Neural progenitor cell (in vitro differentiated cells): ENCODE measurements around the gene CAST.

Experiments
- EZH2 ChIP-seq: fragments of 200-600 bp; sonication (generic); IDR thresholded peaks from 2 replicates; pipeline ENCODE4 v1.6.1; 2017; ENCODE audit warnings: antibody characterized with exemption, mild to moderate bottlenecking, moderate library complexity
- TF ChIP-seq, protein P1 (sequence below): fragments of 200-600 bp; sonication (generic); IDR thresholded peaks from 2 replicates; pipeline ENCODE4 v1.5.1; 2017; ENCODE audit warnings: antibody characterized with exemption, mild to moderate bottlenecking

DNA sequence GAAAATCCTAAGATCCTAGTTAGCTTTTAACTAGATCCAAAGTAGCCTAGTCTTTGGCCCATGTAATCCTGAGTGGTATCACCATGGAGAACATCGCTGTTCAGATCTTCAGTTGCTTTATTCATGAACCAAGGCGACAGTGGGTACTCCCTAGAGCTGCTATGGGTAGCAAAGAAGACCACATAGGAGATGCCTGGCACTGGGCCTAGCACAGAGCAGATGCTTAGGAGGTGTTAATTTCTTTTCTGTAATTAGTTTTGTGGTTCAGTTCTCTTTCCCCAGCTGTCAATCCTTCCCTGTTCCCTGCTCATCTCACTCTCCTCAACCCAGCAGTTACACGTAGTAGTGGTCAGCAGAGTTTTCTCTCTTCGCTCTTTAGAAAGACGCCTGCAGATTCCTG is 9.3 kb downstream of the CAST start:
- TF ChIP-seq, protein P1, sequence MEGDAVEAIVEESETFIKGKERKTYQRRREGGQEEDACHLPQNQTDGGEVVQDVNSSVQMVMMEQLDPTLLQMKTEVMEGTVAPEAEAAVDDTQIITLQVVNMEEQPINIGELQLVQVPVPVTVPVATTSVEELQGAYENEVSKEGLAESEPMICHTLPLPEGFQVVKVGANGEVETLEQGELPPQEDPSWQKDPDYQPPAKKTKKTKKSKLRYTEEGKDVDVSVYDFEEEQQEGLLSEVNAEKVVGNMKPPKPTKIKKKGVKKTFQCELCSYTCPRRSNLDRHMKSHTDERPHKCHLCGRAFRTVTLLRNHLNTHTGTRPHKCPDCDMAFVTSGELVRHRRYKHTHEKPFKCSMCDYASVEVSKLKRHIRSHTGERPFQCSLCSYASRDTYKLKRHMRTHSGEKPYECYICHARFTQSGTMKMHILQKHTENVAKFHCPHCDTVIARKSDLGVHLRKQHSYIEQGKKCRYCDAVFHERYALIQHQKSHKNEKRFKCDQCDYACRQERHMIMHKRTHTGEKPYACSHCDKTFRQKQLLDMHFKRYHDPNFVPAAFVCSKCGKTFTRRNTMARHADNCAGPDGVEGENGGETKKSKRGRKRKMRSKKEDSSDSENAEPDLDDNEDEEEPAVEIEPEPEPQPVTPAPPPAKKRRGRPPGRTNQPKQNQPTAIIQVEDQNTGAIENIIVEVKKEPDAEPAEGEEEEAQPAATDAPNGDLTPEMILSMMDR = no peak
- no peak for TF ChIP-seq EZH2
